GM23338 (cell line): ENCODE data around the gene LSM12. TPM values are rescaled to one million over a fixed set of nuclear protein-coding genes. Genes with fewer than 3 reads are reported as not detected.

Source experiments
- ATAC-seq: fragments of 200-7000 bp; cut with Tn5 transposase; 3 replicates; pipeline ENCODE4 v1.9.1; 2020
- DNase-seq: peaks from one replicate; pipeline ENCODE4 v3.0.0-alpha.2; 2015; ENCODE audit warnings: low spot score
- H2AFZ ChIP-seq: fragments of 200-600 bp; sonication (generic); 2 replicates; pipeline ENCODE4 v1.8.0; 2016; ENCODE audit warnings: antibody characterized with exemption, mild to moderate bottlenecking, moderate library complexity
- H3F3A ChIP-seq: fragments of 200-600 bp; sonication (generic); replicated peaks from 2 replicates; pipeline ENCODE4 v1.8.0; 2017; ENCODE audit warnings: antibody characterized with exemption, mixed run types, low read depth
- H3K27ac ChIP-seq: fragments of 200-600 bp; sonication (generic); 2 replicates; pipeline ENCODE4 v1.6.1; 2016; ENCODE audit warnings: low read depth
- H3K27me3 ChIP-seq: fragments of 200-600 bp; sonication (generic); 2 replicates; pipeline ENCODE4 v1.8.0; 2016; ENCODE audit warnings: mild to moderate bottlenecking, mixed run types, moderate library complexity; ENCODE audit not compliant: insufficient read depth
- H3K36me3 ChIP-seq: fragments of 200-600 bp; sonication (generic); 2 replicates; pipeline ENCODE4 v1.8.0; 2016; ENCODE audit warnings: mild to moderate bottlenecking; ENCODE audit not compliant: insufficient read depth
- H3K4me1 ChIP-seq: fragments of 200-600 bp; sonication (generic); 2 replicates; pipeline ENCODE4 v1.8.0; 2016; ENCODE audit warnings: mild to moderate bottlenecking, moderate library complexity; ENCODE audit not compliant: insufficient read depth
- H3K4me2 ChIP-seq: fragments of 200-600 bp; sonication (generic); 2 replicates; pipeline ENCODE4 v1.7.1; 2017; ENCODE audit warnings: mixed run types
- H3K4me3 ChIP-seq: fragments of 200-600 bp; sonication (generic); 2 replicates; pipeline ENCODE4 v1.6.1; 2016; ENCODE audit warnings: mixed run types
- H3K79me2 ChIP-seq: fragments of 200-600 bp; sonication (generic); replicated peaks from 2 replicates; pipeline ENCODE4 v1.8.0; 2017; ENCODE audit warnings: mild to moderate bottlenecking; ENCODE audit not compliant: insufficient read depth
- H3K9me2 ChIP-seq: fragments of 200-600 bp; sonication (generic); 2 replicates; pipeline ENCODE4 v1.8.0; 2017; ENCODE audit not compliant: insufficient read depth
- H4K20me1 ChIP-seq: fragments of 200-600 bp; sonication (generic); replicated peaks from 2 replicates; pipeline ENCODE4 v1.8.0; 2017; ENCODE audit warnings: mild to moderate bottlenecking; ENCODE audit not compliant: insufficient read depth
- H3K27ac Mint-ChIP-seq: 2 replicates; pipeline ENCODE4 v1.8.0; 2020; ENCODE audit warnings: inconsistent platforms, mild to moderate bottlenecking, moderate library complexity, mixed read lengths
- H3K27me3 Mint-ChIP-seq: 3 replicates; pipeline ENCODE4 v1.8.0; 2022; ENCODE audit warnings: low read depth, mild to moderate bottlenecking, moderate library complexity, mixed read lengths, inconsistent platforms; ENCODE audit not compliant: insufficient read depth, poor library complexity
- H3K36me3 Mint-ChIP-seq: 3 replicates; pipeline ENCODE4 v1.8.0; 2021; ENCODE audit warnings: low read depth, mild to moderate bottlenecking, inconsistent platforms, moderate library complexity, mixed read lengths
- H3K4me1 Mint-ChIP-seq: 3 replicates; pipeline ENCODE4 v1.8.0; 2020; ENCODE audit warnings: mild to moderate bottlenecking, inconsistent platforms, mixed read lengths
- H3K4me3 Mint-ChIP-seq: 3 replicates; pipeline ENCODE4 v1.8.0; 2021; ENCODE audit warnings: moderate library complexity, mild to moderate bottlenecking, inconsistent platforms, mixed read lengths
- H3K9me3 Mint-ChIP-seq: 3 replicates; pipeline ENCODE4 v1.8.0; 2020; ENCODE audit warnings: moderate library complexity, mild to moderate bottlenecking, inconsistent platforms, mixed read lengths
- CREB1 ChIP-seq: fragments of 250-450 bp; sonication (Bioruptor Pico); IDR thresholded peaks from 2 replicates; pipeline ENCODE4 v1.5.0; 2020; ENCODE audit warnings: low read depth, mild to moderate bottlenecking, moderate library complexity
- CTCF ChIP-seq, 2 experiments: fragments of 200-600 bp in 1 of 2; sonication (generic) in 1 of 2; conservative IDR thresholded peaks; 2 replicates each; pipeline versions ENCODE4 v1.5.1 to v1.6.1; 2016 to 2017; ENCODE audit warnings: antibody characterized with exemption in 2 of 2, low read depth in 2 of 2, mild to moderate bottlenecking in 2 of 2, moderate library complexity in 1 of 2
- ETS1 ChIP-seq: IDR thresholded peaks from 2 replicates; pipeline ENCODE4 v1.6.1; 2016; ENCODE audit warnings: antibody characterized with exemption
- EZH2 ChIP-seq: fragments of 200-600 bp; sonication (generic); IDR thresholded peaks from one replicate; pipeline ENCODE4 v1.8.0; 2017; ENCODE audit warnings: antibody characterized with exemption, mild to moderate bottlenecking, low read depth; ENCODE audit not compliant: unreplicated experiment
- EZH2phosphoT487 ChIP-seq: fragments of 200-600 bp; sonication (generic); IDR thresholded peaks from one replicate; pipeline ENCODE4 v1.8.1; 2018; ENCODE audit warnings: antibody characterized with exemption; ENCODE audit not compliant: unreplicated experiment
- JUNB ChIP-seq: IDR thresholded peaks from one replicate; pipeline ENCODE4 v1.6.1; 2016; ENCODE audit warnings: antibody characterized with exemption; ENCODE audit not compliant: unreplicated experiment
- NANOG ChIP-seq: IDR thresholded peaks from 2 replicates; pipeline ENCODE4 v1.6.1; 2016; ENCODE audit warnings: antibody characterized with exemption, borderline replicate concordance
- POLR2AphosphoS5 ChIP-seq: IDR thresholded peaks from 2 replicates; pipeline ENCODE4 v1.6.1; 2016; ENCODE audit warnings: antibody characterized with exemption, low read depth
- REST ChIP-seq: IDR thresholded peaks from one replicate; pipeline ENCODE4 v1.6.1; 2018; ENCODE audit warnings: antibody characterized with exemption; ENCODE audit not compliant: unreplicated experiment
- STAT1 ChIP-seq: IDR thresholded peaks from one replicate; pipeline ENCODE4 v1.6.1; 2016; ENCODE audit warnings: antibody characterized with exemption; ENCODE audit not compliant: unreplicated experiment
- ZNF114 ChIP-seq: fragments of 250-450 bp; sonication (Bioruptor Pico); IDR thresholded peaks from 2 replicates; pipeline ENCODE4 v1.5.0; 2020; ENCODE audit warnings: mild to moderate bottlenecking, moderate library complexity
- ZNF331 ChIP-seq: fragments of 250-450 bp; sonication (Bioruptor Pico); IDR thresholded peaks from 2 replicates; pipeline ENCODE4 v1.5.0; 2020; ENCODE audit warnings: low read depth, mild to moderate bottlenecking, moderate library complexity
- ZNF462 ChIP-seq: fragments of 250-450 bp; sonication (Bioruptor Pico); IDR thresholded peaks from 2 replicates; pipeline ENCODE4 v1.5.0; 2020; ENCODE audit warnings: mild to moderate bottlenecking, moderate library complexity
- polyA plus RNA-seq: library from polyadenylated mRNA; unstranded; fragments of >200 nt; fragmentation: Nextera tagmentation; extraction: Ambion mirVana; gene quantifications from 2 replicates; pipeline ENCODE4 v1.2.1, GENCODE V29; 2016
- total RNA-seq: library from RNA; depleted of rRNA; stranded (reverse); fragments of >200 nt; shearing (Covaris generic); gene quantifications from 2 replicates; pipeline ENCODE4 v1.2.3, GENCODE V29; 2014

Gene LSM12
- total and polyA plus RNA-seq, 2 experiments from 2014 or later: 72.7 to 241 TPM

GRCh38 chr17:44024271-44024663, 42.2 kb downstream of the LSM12 start:
- DNase-seq: no peak
- no peak overlapping the region for H3K4me2 ChIP-seq
- Mint-ChIP-seq H3K9me3 (no peaks in the 10 kb centered on the region), H3K27ac (no peak overlapping the region), H3K4me3 (no peak overlapping the region), H3K27me3 (peaks cover 5% of the 10 kb centered on the region), H3K36me3 (peaks cover 5% of the 10 kb centered on the region; the same call in 2 of the 3 replicates), H3K4me1 (no peaks in the 10 kb centered on the region)
- no peak overlapping the region for H3K4me3 ChIP-seq
- H3K36me3 ChIP-seq: no peaks in the 10 kb centered on the region; the same call in 1 of the 2 replicates
- H3K27ac ChIP-seq: no peak overlapping the region
- no peak for TF ChIP-seq REST
- no peak for TF ChIP-seq CREB1 (CRISPR knock-in tag)
- no peak for TF ChIP-seq ETS1
- no peak for TF ChIP-seq EZH2
- TF ChIP-seq NANOG: no peak
- no peak for TF ChIP-seq POLR2AphosphoS5
- TF ChIP-seq JUNB: no peak
- no peak for TF ChIP-seq STAT1
- no peak for TF ChIP-seq ZNF114 (CRISPR knock-in tag)
- no peak for TF ChIP-seq ZNF331 (CRISPR knock-in tag)
- TF ChIP-seq CTCF (conservative IDR thresholded peaks at IDR 0.05; ENCODE audit: low read depth in 2 of 2): no peak
- no peak for TF ChIP-seq EZH2phosphoT487
- no peak for TF ChIP-seq ZNF462 (CRISPR knock-in tag)
- H3K27me3 ChIP-seq: no peaks in the 10 kb centered on the region
- no peaks in the 10 kb centered on the region for H3K9me2 ChIP-seq
- H3F3A ChIP-seq: 0 out of 2 replicates have a peak, but pooled peaks cover 7% of the 10 kb centered on the region
- ATAC-seq: no peak; the same call in 1 of the 3 replicates
- no peak overlapping the region for H2AFZ ChIP-seq
- H3K79me2 ChIP-seq: no peaks in the 10 kb centered on the region
- H3K4me1 ChIP-seq: no peaks in the 10 kb centered on the region
- H4K20me1 ChIP-seq: peaks cover 7% of the 10 kb centered on the region; the same call in 1 of the 2 replicates
